Measurements from ENCODE around the gene RALGDS.

Gene RALGDS

DNA sequence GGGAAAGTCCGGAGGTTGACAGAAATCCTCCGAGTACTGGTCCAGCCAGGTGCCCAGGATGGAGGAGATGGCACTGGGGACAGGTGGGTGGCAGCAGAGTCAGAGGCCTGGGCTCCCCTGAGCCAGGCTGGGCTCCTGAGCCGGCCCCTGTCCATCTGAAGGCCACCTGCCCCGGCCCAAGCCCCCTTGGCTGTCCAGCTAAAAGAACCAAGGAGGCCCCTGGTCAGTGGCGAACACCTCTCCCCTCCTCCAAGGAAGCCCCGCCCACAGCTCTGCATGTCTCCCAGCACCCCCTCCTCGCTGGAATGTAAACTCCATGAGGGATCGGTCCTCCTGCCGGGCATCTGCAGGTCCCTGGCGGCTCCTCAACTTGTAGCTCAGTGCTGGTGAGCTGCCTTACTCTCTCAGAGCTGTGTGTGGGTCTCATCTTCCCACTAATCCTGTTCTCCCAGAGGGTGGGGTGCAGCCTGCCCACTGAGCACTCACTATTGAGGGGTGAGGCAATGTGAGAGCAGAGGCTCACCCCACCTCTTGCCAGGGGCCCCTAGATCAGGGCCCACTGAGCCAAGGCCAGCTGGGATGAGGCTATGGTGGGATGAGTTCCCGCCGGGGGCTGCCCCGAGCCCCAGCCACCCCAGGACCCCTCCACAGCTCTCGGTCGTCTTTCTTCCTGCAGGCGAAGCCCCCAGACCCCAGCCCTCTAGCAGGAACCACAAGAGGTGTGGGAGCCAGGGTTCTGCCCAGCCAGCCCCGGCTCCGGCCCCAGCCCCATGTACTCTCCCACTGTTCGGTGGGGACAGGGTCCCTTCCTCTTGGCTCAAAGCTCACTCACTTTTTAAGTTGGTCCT, 12.0 kb downstream of the RALGDS start:
- TF ChIP-seq, protein P1, sequence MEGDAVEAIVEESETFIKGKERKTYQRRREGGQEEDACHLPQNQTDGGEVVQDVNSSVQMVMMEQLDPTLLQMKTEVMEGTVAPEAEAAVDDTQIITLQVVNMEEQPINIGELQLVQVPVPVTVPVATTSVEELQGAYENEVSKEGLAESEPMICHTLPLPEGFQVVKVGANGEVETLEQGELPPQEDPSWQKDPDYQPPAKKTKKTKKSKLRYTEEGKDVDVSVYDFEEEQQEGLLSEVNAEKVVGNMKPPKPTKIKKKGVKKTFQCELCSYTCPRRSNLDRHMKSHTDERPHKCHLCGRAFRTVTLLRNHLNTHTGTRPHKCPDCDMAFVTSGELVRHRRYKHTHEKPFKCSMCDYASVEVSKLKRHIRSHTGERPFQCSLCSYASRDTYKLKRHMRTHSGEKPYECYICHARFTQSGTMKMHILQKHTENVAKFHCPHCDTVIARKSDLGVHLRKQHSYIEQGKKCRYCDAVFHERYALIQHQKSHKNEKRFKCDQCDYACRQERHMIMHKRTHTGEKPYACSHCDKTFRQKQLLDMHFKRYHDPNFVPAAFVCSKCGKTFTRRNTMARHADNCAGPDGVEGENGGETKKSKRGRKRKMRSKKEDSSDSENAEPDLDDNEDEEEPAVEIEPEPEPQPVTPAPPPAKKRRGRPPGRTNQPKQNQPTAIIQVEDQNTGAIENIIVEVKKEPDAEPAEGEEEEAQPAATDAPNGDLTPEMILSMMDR (IDR thresholded peaks at IDR 0.05; ENCODE audit: insufficient read depth, low read depth, low read length, missing control alignments): no peak
- no peak overlapping the region for H3K4me3 ChIP-seq (ENCODE audit: low read depth, low read length)
- DNase-seq (ENCODE audit: low read depth): no peak

DNA sequence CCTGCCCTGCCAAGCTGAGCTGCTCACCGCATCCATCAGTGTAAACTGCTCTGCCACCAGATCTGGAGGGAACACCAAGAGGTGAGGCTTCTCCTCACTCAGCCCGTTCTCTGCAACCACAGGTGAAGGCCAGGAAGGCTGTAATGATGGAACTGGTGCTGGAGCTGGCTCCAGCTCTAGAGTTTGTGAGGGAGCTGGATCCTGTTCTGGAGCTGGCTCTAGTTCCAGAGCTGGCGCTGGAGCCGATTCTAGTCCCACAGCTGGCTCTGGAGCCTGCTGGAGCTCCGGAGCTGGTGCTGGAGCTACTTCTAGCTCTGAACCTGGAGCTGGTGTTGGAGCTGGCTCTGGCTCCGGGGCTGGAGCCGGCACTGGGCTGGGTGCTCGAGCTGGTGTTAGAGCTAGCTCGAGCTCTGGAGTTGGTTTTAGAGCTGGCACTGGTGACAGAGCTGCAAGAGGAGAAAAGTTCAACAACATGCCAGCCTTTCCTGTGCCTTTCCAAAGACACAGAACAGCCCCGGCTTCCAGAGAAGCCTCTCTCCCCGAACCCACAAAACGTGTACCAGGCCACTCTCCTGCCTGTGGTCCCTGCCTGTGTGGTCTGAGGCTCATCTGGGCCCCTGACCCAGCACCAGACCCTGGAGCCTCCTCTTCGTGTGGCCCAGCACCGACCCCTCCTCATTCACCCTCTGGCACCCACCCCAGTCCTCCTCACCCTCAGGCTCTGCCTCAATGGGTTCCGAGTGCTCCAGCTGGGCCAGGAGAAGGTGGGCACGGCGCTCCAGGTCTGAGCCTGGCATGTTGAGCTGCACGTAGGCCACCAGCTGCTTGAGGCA, 12.9 kb downstream of the RALGDS start:
- H3K4me3 ChIP-seq (ENCODE audit: low read depth, low read length): no peak overlapping the region
- DNase-seq (ENCODE audit: low read depth): no peak
- TF ChIP-seq, protein P1 (IDR thresholded peaks at IDR 0.05; ENCODE audit: insufficient read depth, low read depth, low read length, missing control alignments): no peak

DNA sequence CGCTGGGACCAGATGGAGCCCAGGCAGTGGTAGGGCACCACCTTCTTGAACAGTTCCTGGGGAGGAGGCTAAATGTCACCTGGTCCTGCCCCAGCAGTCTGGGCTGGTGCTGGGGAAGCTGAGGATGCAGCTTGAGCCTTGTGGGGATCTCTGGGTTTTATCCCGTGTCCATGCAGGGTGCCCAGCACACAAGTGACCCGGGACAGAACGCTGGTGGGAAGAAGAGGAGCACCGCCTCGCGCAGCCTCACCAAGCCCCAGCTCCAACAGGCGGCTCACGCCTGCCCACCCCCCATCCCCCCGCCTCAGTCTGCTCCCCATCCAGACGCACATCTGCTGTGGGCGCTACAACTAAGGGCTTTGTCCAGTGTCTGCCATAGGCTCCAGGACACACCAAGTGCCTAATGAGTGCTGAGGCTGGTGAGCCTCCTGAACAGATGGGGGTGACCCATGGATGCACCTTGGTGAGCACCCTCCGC, 13.8 kb downstream of the RALGDS start:
- TF ChIP-seq, protein P1 (IDR thresholded peaks at IDR 0.05; ENCODE audit: insufficient read depth, low read depth, low read length, missing control alignments): no peak
- no peak for DNase-seq (ENCODE audit: low read depth)
- no peak overlapping the region for H3K4me3 ChIP-seq (ENCODE audit: low read depth, low read length)

DNA sequence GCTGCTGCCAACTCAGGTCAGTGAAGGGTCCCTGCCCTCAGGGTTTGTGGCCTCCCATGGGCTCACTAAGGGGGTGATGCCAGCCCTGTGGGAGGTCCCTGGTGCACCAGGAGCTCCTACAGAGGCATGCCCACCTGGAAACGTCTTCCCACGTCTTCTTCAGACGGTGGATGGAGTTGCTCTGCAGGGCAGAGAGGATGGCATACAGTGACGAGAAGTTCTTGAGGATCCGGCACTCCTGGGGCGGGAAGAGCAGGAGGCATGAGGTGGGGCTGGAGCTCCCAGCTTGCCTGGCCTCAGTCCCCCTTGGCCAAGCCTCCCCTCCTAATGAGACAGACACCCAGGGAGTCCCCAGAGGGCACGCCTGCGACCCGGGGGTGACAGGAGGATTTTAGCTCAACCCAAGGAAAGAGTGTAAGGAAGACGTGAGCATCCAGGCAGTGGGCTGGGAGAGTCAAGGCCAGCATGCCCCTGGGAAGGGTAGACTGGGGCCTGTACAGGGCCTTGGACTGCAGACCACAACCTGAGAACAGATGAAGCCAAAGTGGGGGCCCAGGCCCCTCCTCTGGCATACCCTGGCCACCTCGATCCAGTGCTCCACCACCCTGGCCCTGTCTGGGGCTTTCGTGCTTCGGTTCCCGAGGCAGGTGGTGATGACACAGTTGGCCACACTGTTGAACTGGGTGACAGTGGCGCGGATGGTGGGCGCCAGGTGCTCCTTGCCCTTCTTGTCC, 14.4 kb downstream of the RALGDS start:
- TF ChIP-seq, protein P1 (IDR thresholded peaks at IDR 0.05; ENCODE audit: insufficient read depth, low read depth, low read length, missing control alignments): no peak
- DNase-seq (ENCODE audit: low read depth): no peak
- no peak overlapping the region for H3K4me3 ChIP-seq (ENCODE audit: low read depth, low read length)

DNA sequence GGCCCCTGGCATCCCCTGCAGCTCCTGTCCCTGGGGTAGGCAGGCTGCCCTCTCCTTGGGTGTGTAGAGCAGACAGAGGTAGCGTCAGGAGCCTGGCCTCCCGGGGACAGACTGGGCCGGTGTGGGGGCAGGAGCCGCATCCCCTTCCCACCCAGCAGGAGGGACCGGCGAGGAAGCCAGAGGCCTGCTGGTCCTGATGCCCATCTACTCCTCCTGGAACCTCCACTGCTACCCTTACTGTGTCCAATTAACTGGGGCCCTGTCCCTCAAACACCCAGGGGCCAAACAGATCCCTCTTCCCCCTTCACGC, 15.6 kb downstream of the RALGDS start:
- no peak for DNase-seq (ENCODE audit: low read depth)
- TF ChIP-seq, protein P1 (IDR thresholded peaks at IDR 0.05; ENCODE audit: insufficient read depth, low read depth, low read length, missing control alignments): no peak
- H3K4me3 ChIP-seq (ENCODE audit: low read depth, low read length): no peak overlapping the region

DNA sequence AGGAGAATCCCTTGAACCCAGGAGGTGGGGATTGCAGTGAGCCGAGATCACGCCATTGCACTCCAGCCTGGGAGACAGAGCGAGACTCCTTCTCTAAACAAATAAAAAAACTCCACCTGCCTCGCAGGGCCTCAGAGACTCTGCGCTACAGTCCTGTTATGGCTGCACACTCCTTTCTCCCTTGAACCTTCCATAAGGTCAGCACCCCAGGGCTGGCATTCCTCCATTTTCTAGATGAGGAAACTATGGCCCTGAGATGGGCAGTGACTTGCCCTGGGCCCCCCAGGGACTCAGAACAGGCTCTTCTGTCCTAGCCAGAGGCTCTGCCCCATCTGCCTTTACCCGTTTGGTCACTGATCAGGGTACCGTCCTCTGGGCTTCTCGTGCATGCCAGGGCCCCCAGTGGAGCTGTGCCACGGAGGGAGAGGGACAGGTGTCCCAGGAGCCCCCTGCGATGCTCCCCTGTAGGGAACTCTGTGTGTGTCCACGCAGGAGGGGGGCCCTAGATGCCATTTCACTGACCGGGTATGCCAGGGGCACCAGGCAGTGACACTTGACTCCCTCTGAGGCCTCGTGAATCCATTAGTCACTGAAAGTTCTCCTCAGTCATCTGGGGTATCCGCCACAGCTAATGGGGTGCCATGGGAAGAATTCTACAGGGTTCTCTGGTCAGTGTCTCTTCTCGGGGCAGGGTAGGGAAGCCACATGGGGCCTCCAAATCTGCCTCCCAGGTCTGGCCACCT, 16.2 kb downstream of the RALGDS start:
- TF ChIP-seq, protein P1 (IDR thresholded peaks at IDR 0.05; ENCODE audit: insufficient read depth, low read depth, low read length, missing control alignments): no peak
- no peak for DNase-seq (ENCODE audit: low read depth)
- no peak overlapping the region for H3K4me3 ChIP-seq (ENCODE audit: low read depth, low read length)
